ENCODE data around the gene VAMP5.

- TF ChIP-seq CTCF (IDR thresholded peaks at IDR 0.05): no peak
- no peak for TF ChIP-seq EZH2 (IDR thresholded peaks at IDR 0.05; ENCODE audit: borderline replicate concordance, insufficient read depth, low read depth, low read length, poor library complexity, severe bottlenecking)
Measured at GRCh38 chr2:85557130-85557529, 27.1 kb upstream of the VAMP5 start.

All from B cell (primary cell).